HL-60 (cell line): Measurements from ENCODE around the gene RALY.

Experiments
- DNase-seq, 2 experiments: peaks; one replicate each; pipeline ENCODE4 v3.0.0-alpha.2; 2010 to 2020; ENCODE audit warnings: low read depth in 1 of 2, low spot score in 1 of 2
- H3K27ac ChIP-seq: fragments of 250-450 bp; sonication (Bioruptor Pico); replicated peaks from 2 replicates; pipeline ENCODE4 v1.5.1; 2020; ENCODE audit warnings: mild to moderate bottlenecking, moderate library complexity
- H3K27me3 ChIP-seq: fragments of 250-450 bp; sonication (Bioruptor Pico); 2 replicates; pipeline ENCODE4 v1.5.1; 2021; ENCODE audit warnings: mild to moderate bottlenecking, moderate library complexity; ENCODE audit not compliant: insufficient read depth, poor library complexity, severe bottlenecking
- H3K4me3 ChIP-seq: replicated peaks from 2 replicates; pipeline ENCODE4 v1.5.1; 2011; ENCODE audit warnings: mild to moderate bottlenecking, control low read depth, low read length; ENCODE audit not compliant: insufficient read depth
- GABPA ChIP-seq: IDR thresholded peaks from 2 replicates; pipeline ENCODE4 v1.6.1; 2012; ENCODE audit warnings: low read depth
- POLR2AphosphoS5 ChIP-seq: IDR thresholded peaks from 2 replicates; pipeline ENCODE4 v1.6.1; 2012; ENCODE audit warnings: low read depth
- SPI1 ChIP-seq: IDR thresholded peaks from 2 replicates; pipeline ENCODE4 v1.6.1; 2012; ENCODE audit warnings: low read depth, mild to moderate bottlenecking, borderline replicate concordance
- TF ChIP-seq, protein P1 (sequence below): IDR thresholded peaks from 2 replicates; pipeline ENCODE4 v1.6.1; 2012; ENCODE audit warnings: low read depth; ENCODE audit not compliant: insufficient replicate concordance
- TF ChIP-seq, protein P2 (sequence below): IDR thresholded peaks from one replicate; pipeline ENCODE4 v1.5.1; 2011; ENCODE audit warnings: low read length, control low read depth, inconsistent platforms; ENCODE audit not compliant: insufficient read depth

Gene RALY

DNA sequence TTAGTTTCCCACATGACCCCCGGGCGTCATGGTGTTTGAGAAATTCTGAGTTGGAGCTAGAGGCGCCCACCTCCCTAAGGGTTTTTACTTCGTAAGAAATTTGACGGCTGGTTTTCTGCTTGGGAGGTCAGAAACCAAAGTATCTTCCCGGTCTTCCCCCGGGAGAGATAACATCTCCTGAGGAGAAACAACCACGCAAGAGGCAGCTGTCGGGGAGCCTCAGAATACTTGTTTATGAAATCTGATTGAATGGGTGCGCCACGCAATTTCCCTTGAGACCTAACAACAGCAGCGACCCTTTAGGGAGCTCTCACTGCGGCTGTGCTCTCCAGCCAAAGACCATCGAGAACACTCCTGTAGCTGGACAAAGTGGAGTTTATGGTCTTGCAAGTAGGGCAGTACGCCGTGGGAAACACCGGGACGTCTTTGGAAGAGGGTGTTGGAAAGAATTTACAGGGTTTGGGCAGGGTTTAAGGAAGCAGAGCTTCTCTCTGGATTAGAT lies 118.9 kb downstream of the RALY start:
- DNase-seq: peak in 1 of 2 experiments; percentile 31

DNA sequence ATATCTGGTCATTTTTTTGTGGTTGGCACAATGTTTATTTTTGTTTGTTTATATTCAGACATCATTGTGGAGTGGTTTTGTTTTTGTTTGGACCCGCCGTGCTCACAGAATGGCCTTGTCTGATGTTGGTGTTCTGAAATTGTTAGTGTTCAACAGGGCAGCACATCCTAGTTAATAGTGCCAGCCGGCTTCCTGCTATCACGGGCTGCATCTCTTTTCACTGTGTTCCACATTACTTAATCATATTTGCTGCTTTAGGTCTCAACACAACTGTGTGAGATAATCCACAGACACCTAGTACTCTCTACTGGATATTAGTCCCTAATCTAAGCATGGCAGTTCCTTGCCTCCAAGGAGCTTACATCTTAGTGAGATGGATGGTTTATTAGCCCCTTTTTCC lies 121.1 kb downstream of the RALY start:
- no peak for DNase-seq
- TF ChIP-seq SPI1 (no peak), POLR2AphosphoS5 (no peak), GABPA (no peak)
- TF ChIP-seq, protein P1, sequence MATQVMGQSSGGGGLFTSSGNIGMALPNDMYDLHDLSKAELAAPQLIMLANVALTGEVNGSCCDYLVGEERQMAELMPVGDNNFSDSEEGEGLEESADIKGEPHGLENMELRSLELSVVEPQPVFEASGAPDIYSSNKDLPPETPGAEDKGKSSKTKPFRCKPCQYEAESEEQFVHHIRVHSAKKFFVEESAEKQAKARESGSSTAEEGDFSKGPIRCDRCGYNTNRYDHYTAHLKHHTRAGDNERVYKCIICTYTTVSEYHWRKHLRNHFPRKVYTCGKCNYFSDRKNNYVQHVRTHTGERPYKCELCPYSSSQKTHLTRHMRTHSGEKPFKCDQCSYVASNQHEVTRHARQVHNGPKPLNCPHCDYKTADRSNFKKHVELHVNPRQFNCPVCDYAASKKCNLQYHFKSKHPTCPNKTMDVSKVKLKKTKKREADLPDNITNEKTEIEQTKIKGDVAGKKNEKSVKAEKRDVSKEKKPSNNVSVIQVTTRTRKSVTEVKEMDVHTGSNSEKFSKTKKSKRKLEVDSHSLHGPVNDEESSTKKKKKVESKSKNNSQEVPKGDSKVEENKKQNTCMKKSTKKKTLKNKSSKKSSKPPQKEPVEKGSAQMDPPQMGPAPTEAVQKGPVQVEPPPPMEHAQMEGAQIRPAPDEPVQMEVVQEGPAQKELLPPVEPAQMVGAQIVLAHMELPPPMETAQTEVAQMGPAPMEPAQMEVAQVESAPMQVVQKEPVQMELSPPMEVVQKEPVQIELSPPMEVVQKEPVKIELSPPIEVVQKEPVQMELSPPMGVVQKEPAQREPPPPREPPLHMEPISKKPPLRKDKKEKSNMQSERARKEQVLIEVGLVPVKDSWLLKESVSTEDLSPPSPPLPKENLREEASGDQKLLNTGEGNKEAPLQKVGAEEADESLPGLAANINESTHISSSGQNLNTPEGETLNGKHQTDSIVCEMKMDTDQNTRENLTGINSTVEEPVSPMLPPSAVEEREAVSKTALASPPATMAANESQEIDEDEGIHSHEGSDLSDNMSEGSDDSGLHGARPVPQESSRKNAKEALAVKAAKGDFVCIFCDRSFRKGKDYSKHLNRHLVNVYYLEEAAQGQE: no peak
- TF ChIP-seq, protein P2, sequence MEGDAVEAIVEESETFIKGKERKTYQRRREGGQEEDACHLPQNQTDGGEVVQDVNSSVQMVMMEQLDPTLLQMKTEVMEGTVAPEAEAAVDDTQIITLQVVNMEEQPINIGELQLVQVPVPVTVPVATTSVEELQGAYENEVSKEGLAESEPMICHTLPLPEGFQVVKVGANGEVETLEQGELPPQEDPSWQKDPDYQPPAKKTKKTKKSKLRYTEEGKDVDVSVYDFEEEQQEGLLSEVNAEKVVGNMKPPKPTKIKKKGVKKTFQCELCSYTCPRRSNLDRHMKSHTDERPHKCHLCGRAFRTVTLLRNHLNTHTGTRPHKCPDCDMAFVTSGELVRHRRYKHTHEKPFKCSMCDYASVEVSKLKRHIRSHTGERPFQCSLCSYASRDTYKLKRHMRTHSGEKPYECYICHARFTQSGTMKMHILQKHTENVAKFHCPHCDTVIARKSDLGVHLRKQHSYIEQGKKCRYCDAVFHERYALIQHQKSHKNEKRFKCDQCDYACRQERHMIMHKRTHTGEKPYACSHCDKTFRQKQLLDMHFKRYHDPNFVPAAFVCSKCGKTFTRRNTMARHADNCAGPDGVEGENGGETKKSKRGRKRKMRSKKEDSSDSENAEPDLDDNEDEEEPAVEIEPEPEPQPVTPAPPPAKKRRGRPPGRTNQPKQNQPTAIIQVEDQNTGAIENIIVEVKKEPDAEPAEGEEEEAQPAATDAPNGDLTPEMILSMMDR: no peak
- H3K27ac ChIP-seq: no peak overlapping the region
- no peaks in the 10 kb centered on the region for H3K27me3 ChIP-seq
- H3K4me3 ChIP-seq: no peak overlapping the region

More for the DNA sequence above, 118.9 kb downstream of the RALY start:
- Histone ChIP-seq H3K27me3 (no peaks in the 10 kb centered on the region), H3K4me3 (peak overlapping the region; percentile 89), H3K27ac (peak overlapping the region; percentile 93)
- no peak for TF ChIP-seq POLR2AphosphoS5
- no peak for TF ChIP-seq GABPA
- TF ChIP-seq, protein P2: no peak
- no peak for TF ChIP-seq SPI1
- TF ChIP-seq, protein P1: no peak

GRCh38 chr20:34115232-34115631 lies 121.5 kb downstream of the RALY start:
- TF ChIP-seq, protein P1: no peak
- no peak for TF ChIP-seq POLR2AphosphoS5
- no peak for TF ChIP-seq SPI1
- no peak for TF ChIP-seq GABPA
- TF ChIP-seq, protein P2: no peak
- no peak for DNase-seq

More at GRCh38 chr20:34115232-34115631, 121.5 kb downstream of the RALY start:
- Histone ChIP-seq H3K27ac (no peak overlapping the region), H3K27me3 (no peaks in the 10 kb centered on the region), H3K4me3 (no peak overlapping the region)
